ENCODE results near the gene ARHGEF40. TPM values are rescaled to one million over a fixed set of nuclear protein-coding genes. Genes with fewer than 3 reads are reported as not detected.

ARHGEF40 gene
- polyA plus RNA-seq, 2 of the 4 experiments (the other 2 are of a cell fraction): 7.8 to 9.6 TPM

DNA sequence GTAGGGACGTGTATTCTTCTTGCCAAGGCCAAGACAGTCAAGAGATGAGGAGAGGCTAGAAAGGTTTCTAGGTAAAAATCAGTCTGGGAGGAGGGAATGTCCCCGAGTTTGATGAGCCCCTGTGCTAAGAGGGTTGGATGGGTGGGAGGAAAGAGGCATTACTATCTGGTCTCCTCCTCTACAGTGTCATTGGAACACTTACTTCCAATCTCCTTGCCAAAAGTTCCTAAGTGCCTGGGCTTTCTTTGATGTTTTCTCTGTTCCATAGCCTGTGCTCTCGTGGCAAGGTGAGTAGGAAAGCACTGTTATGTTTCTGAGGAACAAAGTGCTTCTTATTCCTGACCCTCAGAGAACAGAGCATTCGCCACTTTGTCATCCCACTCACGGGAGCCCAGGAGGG is 35.4 kb upstream of the ARHGEF40 start, which contains the start of gene RNASE13 (continued):
- TF ChIP-seq CBX8 (IDR thresholded peaks at IDR 0.05) (no peak), ZFP36 (IDR thresholded peaks at IDR 0.05; ENCODE audit: borderline replicate concordance, partially characterized antibody) (no peak), JUN (IDR thresholded peaks at IDR 0.05) (no peak)

GRCh38 chr14:21036751-21037150 is 33.4 kb upstream of the ARHGEF40 start:
- POLR2A ChIA-PET: no interaction called here
- ATAC-seq: no peak
- no peak overlapping the region for H3K4me2 ChIP-seq
- 76% methylated on average over 7 of the region's 7 CpGs for WGBS (ENCODE audit: missing lambda C conversion rate)
- H3K4me3 ChIP-seq: no peak overlapping the region
- no peak for FAIRE-seq
- no peak overlapping the region for H3K27ac ChIP-seq
- no peaks in the 10 kb centered on the region for H3K9me3 ChIP-seq
- no peak for DNase-seq (ENCODE audit: low read depth in 1 of 2, low spot score in 1 of 2)
- H3K4me1 ChIP-seq: no peaks in the 10 kb centered on the region
- no peak for TF ChIP-seq FOSB (CRISPR knock-in tag; IDR thresholded peaks at IDR 0.05)
- TF ChIP-seq NFE2L2 (conservative IDR thresholded peaks at IDR 0.05; ENCODE audit: low read length): no peak
- TF ChIP-seq TFCP2L1 (CRISPR knock-in tag; IDR thresholded peaks at IDR 0.05): no peak
- TF ChIP-seq CBX8 (IDR thresholded peaks at IDR 0.05): no peak
- TF ChIP-seq RAD21 (conservative IDR thresholded peaks at IDR 0.05 in 1 of 2, IDR thresholded peaks at IDR 0.05 in 1 of 2): no peak
- no peak for TF ChIP-seq HOXA7 (CRISPR knock-in tag; IDR thresholded peaks at IDR 0.05)
- no peak for TF ChIP-seq HEYL (CRISPR knock-in tag; IDR thresholded peaks at IDR 0.05)
- no peak for TF ChIP-seq HOXB5 (CRISPR knock-in tag; IDR thresholded peaks at IDR 0.05)
- no peak for TF ChIP-seq HDAC2 (IDR thresholded peaks at IDR 0.05)
- TF ChIP-seq POLR2AphosphoS2 (conservative IDR thresholded peaks at IDR 0.05; ENCODE audit: low read length): no peak
- TF ChIP-seq, protein P1, sequence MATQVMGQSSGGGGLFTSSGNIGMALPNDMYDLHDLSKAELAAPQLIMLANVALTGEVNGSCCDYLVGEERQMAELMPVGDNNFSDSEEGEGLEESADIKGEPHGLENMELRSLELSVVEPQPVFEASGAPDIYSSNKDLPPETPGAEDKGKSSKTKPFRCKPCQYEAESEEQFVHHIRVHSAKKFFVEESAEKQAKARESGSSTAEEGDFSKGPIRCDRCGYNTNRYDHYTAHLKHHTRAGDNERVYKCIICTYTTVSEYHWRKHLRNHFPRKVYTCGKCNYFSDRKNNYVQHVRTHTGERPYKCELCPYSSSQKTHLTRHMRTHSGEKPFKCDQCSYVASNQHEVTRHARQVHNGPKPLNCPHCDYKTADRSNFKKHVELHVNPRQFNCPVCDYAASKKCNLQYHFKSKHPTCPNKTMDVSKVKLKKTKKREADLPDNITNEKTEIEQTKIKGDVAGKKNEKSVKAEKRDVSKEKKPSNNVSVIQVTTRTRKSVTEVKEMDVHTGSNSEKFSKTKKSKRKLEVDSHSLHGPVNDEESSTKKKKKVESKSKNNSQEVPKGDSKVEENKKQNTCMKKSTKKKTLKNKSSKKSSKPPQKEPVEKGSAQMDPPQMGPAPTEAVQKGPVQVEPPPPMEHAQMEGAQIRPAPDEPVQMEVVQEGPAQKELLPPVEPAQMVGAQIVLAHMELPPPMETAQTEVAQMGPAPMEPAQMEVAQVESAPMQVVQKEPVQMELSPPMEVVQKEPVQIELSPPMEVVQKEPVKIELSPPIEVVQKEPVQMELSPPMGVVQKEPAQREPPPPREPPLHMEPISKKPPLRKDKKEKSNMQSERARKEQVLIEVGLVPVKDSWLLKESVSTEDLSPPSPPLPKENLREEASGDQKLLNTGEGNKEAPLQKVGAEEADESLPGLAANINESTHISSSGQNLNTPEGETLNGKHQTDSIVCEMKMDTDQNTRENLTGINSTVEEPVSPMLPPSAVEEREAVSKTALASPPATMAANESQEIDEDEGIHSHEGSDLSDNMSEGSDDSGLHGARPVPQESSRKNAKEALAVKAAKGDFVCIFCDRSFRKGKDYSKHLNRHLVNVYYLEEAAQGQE (IDR thresholded peaks at IDR 0.05): no peak
- TF ChIP-seq MAX (IDR thresholded peaks at IDR 0.05): no peak
- no peak for TF ChIP-seq CEBPB (IDR thresholded peaks at IDR 0.05)
- TF ChIP-seq, protein P2, sequence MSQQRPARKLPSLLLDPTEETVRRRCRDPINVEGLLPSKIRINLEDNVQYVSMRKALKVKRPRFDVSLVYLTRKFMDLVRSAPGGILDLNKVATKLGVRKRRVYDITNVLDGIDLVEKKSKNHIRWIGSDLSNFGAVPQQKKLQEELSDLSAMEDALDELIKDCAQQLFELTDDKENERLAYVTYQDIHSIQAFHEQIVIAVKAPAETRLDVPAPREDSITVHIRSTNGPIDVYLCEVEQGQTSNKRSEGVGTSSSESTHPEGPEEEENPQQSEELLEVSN (IDR thresholded peaks at IDR 0.05; ENCODE audit: borderline replicate concordance, low read depth): no peak
- TF ChIP-seq EHF (CRISPR knock-in tag; IDR thresholded peaks at IDR 0.05): no peak
- CTCF ChIA-PET: interaction anchor here (1.1 to 12.5 kb wide), 4 partner anchors 21 to 163 kb away, joined by 3 to 210 read pairs (median 11); no protein-coding TSS in a partner anchor

- POLR2A ChIA-PET: no interaction called here
- no peak for DNase-seq (ENCODE audit: low read depth in 1 of 2, low spot score in 1 of 2)
- CTCF ChIA-PET: interaction anchor here (1.1 to 12.5 kb wide), 3 partner anchors 21 to 163 kb away, joined by 3 to 210 read pairs (median 16); no protein-coding TSS in a partner anchor
- FAIRE-seq: no peak
- H3K9me3 ChIP-seq: no peaks in the 10 kb centered on the region
- no peak overlapping the region for H3K27ac ChIP-seq
- no peak overlapping the region for H3K4me3 ChIP-seq
- TF ChIP-seq HOXB13 (CRISPR knock-in tag; IDR thresholded peaks at IDR 0.05; ENCODE audit: low read depth): no peak
- no peak for TF ChIP-seq HOXB5 (CRISPR knock-in tag; IDR thresholded peaks at IDR 0.05)
- TF ChIP-seq, protein P3, sequence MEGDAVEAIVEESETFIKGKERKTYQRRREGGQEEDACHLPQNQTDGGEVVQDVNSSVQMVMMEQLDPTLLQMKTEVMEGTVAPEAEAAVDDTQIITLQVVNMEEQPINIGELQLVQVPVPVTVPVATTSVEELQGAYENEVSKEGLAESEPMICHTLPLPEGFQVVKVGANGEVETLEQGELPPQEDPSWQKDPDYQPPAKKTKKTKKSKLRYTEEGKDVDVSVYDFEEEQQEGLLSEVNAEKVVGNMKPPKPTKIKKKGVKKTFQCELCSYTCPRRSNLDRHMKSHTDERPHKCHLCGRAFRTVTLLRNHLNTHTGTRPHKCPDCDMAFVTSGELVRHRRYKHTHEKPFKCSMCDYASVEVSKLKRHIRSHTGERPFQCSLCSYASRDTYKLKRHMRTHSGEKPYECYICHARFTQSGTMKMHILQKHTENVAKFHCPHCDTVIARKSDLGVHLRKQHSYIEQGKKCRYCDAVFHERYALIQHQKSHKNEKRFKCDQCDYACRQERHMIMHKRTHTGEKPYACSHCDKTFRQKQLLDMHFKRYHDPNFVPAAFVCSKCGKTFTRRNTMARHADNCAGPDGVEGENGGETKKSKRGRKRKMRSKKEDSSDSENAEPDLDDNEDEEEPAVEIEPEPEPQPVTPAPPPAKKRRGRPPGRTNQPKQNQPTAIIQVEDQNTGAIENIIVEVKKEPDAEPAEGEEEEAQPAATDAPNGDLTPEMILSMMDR (IDR thresholded peaks at IDR 0.05): no peak
- no peak for TF ChIP-seq HDAC2 (IDR thresholded peaks at IDR 0.05)
- no peak overlapping the region for H3K4me2 ChIP-seq
- H3K4me1 ChIP-seq: no peaks in the 10 kb centered on the region
- no peak for ATAC-seq
- 22% methylated on average over 3 of the region's 3 CpGs for WGBS (ENCODE audit: missing lambda C conversion rate)
Measured at GRCh38 chr14:21037156-21037555, 32.9 kb upstream of the ARHGEF40 start.

Data from A549 (cell line).